Neutrophil (primary cell): ENCODE results near the gene VSIG10.

Experiments
- H3K27ac ChIP-seq: fragments of 200-600 bp; sonication (generic); 2 replicates; pipeline ENCODE4 v1.5.1; 2016; ENCODE audit warnings: mild to moderate bottlenecking, moderate library complexity
- H3K27me3 ChIP-seq: fragments of 200-600 bp; sonication (generic); 2 replicates; pipeline ENCODE4 v1.6.0; 2016; ENCODE audit warnings: mild to moderate bottlenecking
- H3K36me3 ChIP-seq: fragments of 200-600 bp; sonication (generic); 2 replicates; pipeline ENCODE4 v1.5.1; 2017
- H3K4me1 ChIP-seq, 2 experiments: fragments of 200-600 bp in 1 of 2; sonication (generic) in 1 of 2; 1 replicate in 1 of 2; 2 replicates in 1 of 2; pipeline versions ENCODE4 v1.5.1 to v1.6.1; 2013 to 2016; ENCODE audit warnings: low read depth in 1 of 2, low read length in 1 of 2, mild to moderate bottlenecking in 1 of 2, moderate library complexity in 1 of 2; ENCODE audit not compliant: control insufficient read depth in 1 of 2, insufficient read depth in 1 of 2
- H3K4me3 ChIP-seq, 2 experiments: fragments of 200-600 bp in 1 of 2; sonication (generic) in 1 of 2; 1 replicate in 1 of 2; 2 replicates in 1 of 2; pipeline ENCODE4 v1.5.1; 2013 to 2016; ENCODE audit warnings: low read depth in 1 of 2, low read length in 1 of 2, mild to moderate bottlenecking in 1 of 2, moderate library complexity in 1 of 2
- H3K9me3 ChIP-seq: fragments of 200-600 bp; sonication (generic); 2 replicates; pipeline ENCODE4 v1.5.1; 2016
- CTCF ChIP-seq: fragments of 200-600 bp; sonication (generic); IDR thresholded peaks from 2 replicates; pipeline ENCODE4 v1.5.1; 2016; ENCODE audit warnings: antibody characterized with exemption

Gene VSIG10

GRCh38 chr12:118034429-118035189 is 69.2 kb downstream of the VSIG10 start:
- Histone ChIP-seq H3K27me3 (no peaks in the 10 kb centered on the region), H3K27ac (no peak overlapping the region), H3K4me3 (no peak overlapping the region)

GRCh38 chr12:118033902-118034301 is 69.9 kb downstream of the VSIG10 start:
- peaks cover 92% of the 10 kb centered on the region for H3K36me3 ChIP-seq
- H3K9me3 ChIP-seq, result no peaks in the 10 kb centered on the region
- no peak overlapping the region for H3K4me3 ChIP-seq
- TF ChIP-seq CTCF, result no peak
- H3K27ac ChIP-seq, result no peak overlapping the region
- no peaks in the 10 kb centered on the region for H3K27me3 ChIP-seq
- no peaks in the 10 kb centered on the region for H3K4me1 ChIP-seq

More at GRCh38 chr12:118034429-118035189, 69.2 kb downstream of the VSIG10 start:
- H3K4me1 ChIP-seq, result no peaks in the 10 kb centered on the region
- no peak for TF ChIP-seq CTCF
- no peaks in the 10 kb centered on the region for H3K9me3 ChIP-seq
- H3K36me3 ChIP-seq, result peaks cover 93% of the 10 kb centered on the region

- Histone ChIP-seq H3K27me3 (no peaks in the 10 kb centered on the region), H3K4me3 (no peak overlapping the region), H3K4me1 (no peaks in the 10 kb centered on the region), H3K27ac (no peak overlapping the region), H3K9me3 (no peaks in the 10 kb centered on the region), H3K36me3 (peaks cover 91% of the 10 kb centered on the region)
- TF ChIP-seq CTCF, result no peak
Measured at GRCh38 chr12:118033323-118033722, 70.5 kb downstream of the VSIG10 start.

GRCh38 chr12:118032188-118032587 is 71.6 kb downstream of the VSIG10 start:
- H3K9me3 ChIP-seq, result no peaks in the 10 kb centered on the region
- H3K4me3 ChIP-seq, result no peak overlapping the region
- H3K27me3 ChIP-seq, result no peaks in the 10 kb centered on the region
- no peak for TF ChIP-seq CTCF
- no peaks in the 10 kb centered on the region for H3K4me1 ChIP-seq
- peaks cover 96% of the 10 kb centered on the region for H3K36me3 ChIP-seq
- H3K27ac ChIP-seq, result no peak overlapping the region

- no peaks in the 10 kb centered on the region for H3K27me3 ChIP-seq
- no peaks in the 10 kb centered on the region for H3K9me3 ChIP-seq
- no peaks in the 10 kb centered on the region for H3K4me1 ChIP-seq
- no peak for TF ChIP-seq CTCF
- H3K4me3 ChIP-seq, result no peak overlapping the region
- H3K27ac ChIP-seq, result no peak overlapping the region
- peaks cover 96% of the 10 kb centered on the region for H3K36me3 ChIP-seq
Measured at GRCh38 chr12:118029166-118029565, 74.6 kb downstream of the VSIG10 start.
